GM18951 (cell line): ENCODE data around the gene PLEKHJ1.

ENCODE experiments used
- POLR2A ChIP-seq: IDR thresholded peaks from 4 replicates; pipeline ENCODE4 v1.6.1; 2011; ENCODE audit warnings: mild to moderate bottlenecking; ENCODE audit not compliant: insufficient read length, insufficient read depth; ENCODE audit errors: extremely low read depth
- in situ Hi-C: fragments of 300-500 bp; cut with MboI; formaldehyde crosslinking; loops from one replicate; pipeline ENCODE4 v1.12.0; 2022; ENCODE audit warnings: low sequenced_read_pairs, mixed read lengths, inconsistent platforms; ENCODE audit not compliant: unreplicated experiment

The PLEKHJ1 gene

GRCh38 chr19:2239771-2240770, 3.9 kb upstream of the PLEKHJ1 start:
- in situ Hi-C loops, result no loop called here
- no peak for TF ChIP-seq POLR2A

- no peak for TF ChIP-seq POLR2A
- in situ Hi-C loops, result no loop called here
These were observed 3.0 kb upstream of the PLEKHJ1 start for GRCh38 chr19:2239173-2239572.

- in situ Hi-C loops, result no loop called here
These were observed 1.7 kb upstream of the PLEKHJ1 start for GRCh38 chr19:2237869-2238153.

DNA sequence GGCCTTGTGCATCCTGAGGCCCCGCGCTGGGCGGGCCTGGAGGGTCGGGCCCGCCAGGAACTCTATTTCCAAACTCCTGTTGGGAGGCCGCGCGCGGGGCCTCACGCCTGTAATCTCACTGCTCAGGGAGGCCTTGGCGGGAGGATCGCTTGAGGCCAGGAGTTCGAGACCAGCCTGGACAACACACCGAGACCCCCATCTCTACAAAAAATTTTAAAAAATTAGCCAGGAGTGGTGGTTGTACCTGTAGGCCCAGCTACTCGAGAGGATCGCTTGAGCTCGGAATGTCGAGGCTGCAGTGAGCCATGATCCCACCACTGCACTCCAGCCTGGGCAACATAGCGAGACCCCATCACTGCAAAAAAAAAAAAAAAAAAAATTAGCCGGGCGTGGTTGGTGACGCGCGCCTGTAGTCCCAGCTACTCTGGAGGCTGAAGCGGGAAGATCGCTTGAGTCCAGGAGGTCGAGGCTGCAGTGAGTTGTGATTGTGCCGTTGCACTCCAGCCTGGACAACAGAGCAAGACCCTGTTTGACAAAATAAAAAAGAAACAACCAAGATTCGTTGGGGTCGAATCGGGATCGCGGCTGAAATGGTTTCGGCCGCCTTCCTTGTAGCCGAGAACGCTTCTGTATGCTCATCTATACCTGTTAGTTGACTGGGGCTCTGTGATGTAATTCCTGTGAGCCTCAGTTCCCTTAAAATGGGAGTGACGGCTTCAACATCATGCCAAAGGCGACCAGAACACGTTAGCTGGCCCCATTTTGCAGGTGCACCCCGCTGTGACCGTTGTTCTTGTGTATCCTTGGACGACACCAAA, 1.1 kb upstream of the PLEKHJ1 start:
- no peak for TF ChIP-seq POLR2A
- in situ Hi-C loops, result no loop called here

More at GRCh38 chr19:2237869-2238153, 1.7 kb upstream of the PLEKHJ1 start:
- no peak for TF ChIP-seq POLR2A

GRCh38 chr19:2236064-2236313, 140 bp downstream of the PLEKHJ1 start:
- in situ Hi-C loops, result no loop called here
- peak; percentile 75 for TF ChIP-seq POLR2A

- TF ChIP-seq POLR2A, result peak; percentile 18
- in situ Hi-C loops, result no loop called here
These were observed 607 bp downstream of the PLEKHJ1 start for GRCh38 chr19:2235381-2236063.

- no peak for TF ChIP-seq POLR2A
- in situ Hi-C loops, result no loop called here
These were observed 1.1 kb downstream of the PLEKHJ1 start for GRCh38 chr19:2234996-2235380.

- TF ChIP-seq POLR2A, result no peak
- in situ Hi-C loops, result no loop called here
These were observed 2.4 kb downstream of the PLEKHJ1 start for GRCh38 chr19:2233601-2234280.

DNA sequence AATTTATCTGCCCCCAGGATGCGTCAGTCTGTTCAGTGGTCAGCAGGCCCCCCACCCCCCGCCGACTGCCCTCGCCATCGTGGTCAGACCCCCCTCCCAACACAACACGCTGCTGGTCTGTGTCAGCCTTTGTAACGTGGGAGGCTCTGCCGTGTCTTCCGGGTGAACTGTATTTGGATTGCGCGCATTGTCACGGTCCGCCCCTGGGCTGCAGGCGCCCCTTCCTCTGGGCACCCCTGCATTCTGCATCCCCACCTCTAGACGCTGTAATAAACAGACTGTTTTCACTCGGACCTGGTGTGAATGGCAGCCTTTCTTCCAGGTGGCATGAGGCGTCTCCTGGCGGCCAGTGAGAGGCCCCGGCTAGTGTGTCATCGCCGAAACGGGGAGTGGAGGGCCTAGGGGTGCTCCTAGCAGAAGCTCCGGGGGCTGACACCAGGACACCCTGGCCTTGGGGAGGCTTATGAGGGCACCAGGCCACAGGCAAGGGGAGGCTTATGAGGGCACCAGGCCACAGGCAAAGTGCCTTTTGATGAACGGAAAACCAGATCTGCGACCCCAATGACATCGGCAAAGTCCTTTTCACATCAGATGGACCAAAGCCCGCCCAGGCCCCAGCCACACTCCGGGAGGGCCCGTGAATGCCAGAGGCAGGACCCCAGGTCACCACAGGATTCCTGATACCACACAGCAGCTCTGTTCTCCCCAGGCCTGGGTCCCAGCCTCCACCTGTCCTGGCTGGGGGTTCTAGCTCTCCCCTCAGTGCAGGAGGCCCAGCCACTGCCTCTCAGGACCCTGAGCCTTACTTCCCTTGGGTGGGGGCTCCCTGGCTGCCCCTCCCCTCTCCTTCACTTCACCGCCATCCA, 3.6 kb downstream of the PLEKHJ1 start:
- in situ Hi-C loops, result no loop called here

GRCh38 chr19:2231621-2232221, 4.4 kb downstream of the PLEKHJ1 start:
- in situ Hi-C loops, result no loop called here
- peak; percentile 25 for TF ChIP-seq POLR2A

More for the DNA sequence above, 3.6 kb downstream of the PLEKHJ1 start:
- peak; percentile 25 for TF ChIP-seq POLR2A

DNA sequence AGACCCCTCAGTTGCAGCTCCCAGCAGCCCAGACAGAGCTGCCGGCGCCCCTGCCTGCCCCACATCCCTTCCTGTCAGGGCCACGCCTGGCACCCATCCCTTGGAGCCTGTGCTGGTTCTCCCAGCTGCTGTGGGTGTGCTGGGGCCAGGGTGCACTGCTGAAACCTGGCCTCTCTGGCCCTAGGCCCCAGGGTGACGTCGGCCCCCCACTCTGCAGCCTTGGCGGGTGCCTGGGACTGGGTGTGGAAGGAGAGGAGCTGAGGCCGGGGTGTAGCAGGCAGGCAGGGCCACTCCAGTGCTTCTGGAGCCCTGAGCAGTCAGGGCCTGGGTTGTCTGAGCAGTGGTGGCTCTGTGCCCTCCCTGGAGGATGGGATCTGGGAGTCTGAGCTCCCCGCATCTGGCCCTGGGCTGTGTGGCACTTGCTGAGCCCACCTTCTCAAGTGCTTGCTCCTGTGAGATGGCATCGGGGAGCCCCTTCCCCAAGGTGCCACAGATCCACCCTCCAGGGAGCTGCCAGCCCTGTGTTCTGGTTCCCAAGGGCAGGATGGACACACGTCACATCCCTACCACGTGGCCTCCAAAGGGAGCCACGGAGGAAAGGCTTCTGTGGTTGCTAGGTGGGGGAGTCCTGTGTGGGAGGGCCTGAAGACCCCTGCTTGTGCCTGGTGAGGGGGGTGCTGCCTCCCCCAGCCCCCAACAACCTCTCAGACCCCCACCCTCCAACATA, 5.2 kb downstream of the PLEKHJ1 start:
- TF ChIP-seq POLR2A, result no peak
- in situ Hi-C loops, result no loop called here
